Dendritic cell treated with granulocyte-macrophage colony-stimulating factor and Interleukin-4, amounts not matched to agents 40 ng/mL and 50 ng/mL, for 4 days (primary cell): ENCODE data around the gene VIPR2.

ENCODE experiments used
- H3K27ac Mint-ChIP-seq: one replicate; pipeline ENCODE4 v1.8.0; 2022; ENCODE audit warnings: mild to moderate bottlenecking, mixed read lengths
- H3K27me3 Mint-ChIP-seq: one replicate; pipeline ENCODE4 v1.8.0; 2022; ENCODE audit warnings: mild to moderate bottlenecking, mixed read lengths
- H3K36me3 Mint-ChIP-seq: one replicate; pipeline ENCODE4 v1.8.0; 2022; ENCODE audit warnings: low read depth, mixed read lengths
- H3K4me1 Mint-ChIP-seq: one replicate; pipeline ENCODE4 v1.8.0; 2022; ENCODE audit warnings: low read depth, mixed read lengths
- H3K4me3 Mint-ChIP-seq: one replicate; pipeline ENCODE4 v1.8.0; 2022; ENCODE audit warnings: mild to moderate bottlenecking, moderate library complexity, mixed read lengths
- H3K9me3 Mint-ChIP-seq: one replicate; pipeline ENCODE4 v1.8.0; 2022; ENCODE audit warnings: mixed read lengths
- intact Hi-C: fragments of 100-400 bp; cut with micrococcal nuclease; formaldehyde crosslinking; loops from one replicate; pipeline ENCODE4 v1.15.0; 2022

VIPR2 gene

DNA sequence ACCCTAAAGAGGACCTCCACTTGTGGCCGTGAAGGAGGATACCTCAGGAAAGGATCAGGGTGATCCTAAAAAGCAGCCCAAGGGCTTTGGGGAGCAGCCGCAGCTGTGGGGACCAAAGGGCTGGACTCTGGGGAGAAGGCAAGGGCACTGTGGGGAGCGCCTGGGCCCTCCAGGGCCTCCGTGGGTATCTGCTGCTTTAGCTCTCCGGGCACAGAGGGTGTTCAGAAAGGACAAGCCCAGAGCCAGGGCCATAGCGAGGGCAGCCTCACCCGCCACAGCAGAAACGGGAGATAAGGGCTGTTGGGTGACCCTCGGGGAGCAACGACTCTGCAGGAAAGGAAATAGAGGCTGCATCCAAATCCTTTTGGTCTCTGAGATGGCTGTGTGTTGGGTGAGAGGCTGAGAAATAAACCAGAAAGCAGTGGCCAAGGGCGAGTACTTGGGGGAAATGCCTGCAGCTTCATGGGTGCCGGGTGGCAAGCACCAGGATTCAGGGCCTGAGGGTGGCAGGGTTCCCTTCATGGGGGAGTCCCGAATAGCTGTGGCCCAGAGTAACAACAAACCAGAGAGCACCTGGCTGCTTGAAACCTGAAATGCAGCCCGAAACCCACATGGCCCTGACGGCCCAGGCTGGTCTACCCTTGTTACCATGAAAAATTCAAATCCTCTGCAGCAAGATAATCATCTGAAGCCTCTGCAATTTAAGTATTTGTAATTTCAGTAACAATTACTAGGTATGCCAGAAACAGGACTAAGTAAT, 95.2 kb downstream of the VIPR2 start:
- no peaks in the 10 kb centered on the region for H3K4me1 Mint-ChIP-seq
- H3K27me3 Mint-ChIP-seq, result peaks cover 10% of the 10 kb centered on the region
- intact Hi-C loops, result no loop called here
- no peak overlapping the region for H3K4me3 Mint-ChIP-seq
- H3K27ac Mint-ChIP-seq, result no peak overlapping the region
- no peaks in the 10 kb centered on the region for H3K9me3 Mint-ChIP-seq
- no peaks in the 10 kb centered on the region for H3K36me3 Mint-ChIP-seq

DNA sequence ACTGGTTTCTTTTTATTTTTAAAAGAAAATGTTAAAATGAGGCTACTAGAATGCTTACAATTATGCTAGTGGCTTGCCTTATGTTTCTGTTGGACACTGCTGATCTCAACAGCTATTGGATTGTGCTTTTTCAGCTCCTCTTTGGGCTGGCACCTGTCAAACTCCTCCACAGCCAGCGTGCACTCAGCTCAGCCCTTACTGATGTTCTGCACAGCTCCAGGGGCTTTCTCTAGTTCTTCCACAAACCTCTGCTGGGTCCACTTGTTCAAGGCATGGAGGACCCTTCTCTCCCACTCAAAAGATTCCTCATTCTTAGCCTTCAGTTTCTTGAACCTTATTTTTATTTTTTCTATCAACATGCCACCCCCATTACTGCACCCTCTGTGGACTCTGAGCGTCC, 96.0 kb downstream of the VIPR2 start:
- Mint-ChIP-seq H3K27me3 (peaks cover 12% of the 10 kb centered on the region), H3K36me3 (no peaks in the 10 kb centered on the region), H3K9me3 (no peaks in the 10 kb centered on the region), H3K4me3 (no peak overlapping the region), H3K27ac (no peak overlapping the region), H3K4me1 (no peaks in the 10 kb centered on the region)
- intact Hi-C loops, result no loop called here

DNA sequence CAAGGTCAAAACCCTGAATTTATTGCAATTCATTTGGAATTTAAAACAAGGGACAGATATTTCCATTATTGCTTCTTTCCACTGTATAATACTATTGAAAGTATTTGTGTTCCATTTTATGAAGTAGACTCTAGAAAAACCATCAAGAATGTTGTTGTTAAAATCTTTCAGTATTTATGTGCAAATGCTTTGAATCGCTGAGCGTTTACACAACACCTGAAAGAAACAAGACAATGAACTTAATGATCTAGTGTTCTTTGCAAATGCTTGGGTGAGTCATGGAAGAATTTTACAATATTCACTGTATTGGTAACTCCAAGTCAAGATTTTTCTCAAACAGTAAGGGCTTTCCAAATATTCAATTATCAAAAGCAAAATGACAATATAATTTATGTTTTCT, 97.1 kb downstream of the VIPR2 start:
- no peaks in the 10 kb centered on the region for H3K4me1 Mint-ChIP-seq
- H3K4me3 Mint-ChIP-seq, result no peak overlapping the region
- intact Hi-C loops, result no loop called here
- peaks cover 12% of the 10 kb centered on the region for H3K27me3 Mint-ChIP-seq
- H3K9me3 Mint-ChIP-seq, result no peaks in the 10 kb centered on the region
- H3K36me3 Mint-ChIP-seq, result no peaks in the 10 kb centered on the region
- no peak overlapping the region for H3K27ac Mint-ChIP-seq

DNA sequence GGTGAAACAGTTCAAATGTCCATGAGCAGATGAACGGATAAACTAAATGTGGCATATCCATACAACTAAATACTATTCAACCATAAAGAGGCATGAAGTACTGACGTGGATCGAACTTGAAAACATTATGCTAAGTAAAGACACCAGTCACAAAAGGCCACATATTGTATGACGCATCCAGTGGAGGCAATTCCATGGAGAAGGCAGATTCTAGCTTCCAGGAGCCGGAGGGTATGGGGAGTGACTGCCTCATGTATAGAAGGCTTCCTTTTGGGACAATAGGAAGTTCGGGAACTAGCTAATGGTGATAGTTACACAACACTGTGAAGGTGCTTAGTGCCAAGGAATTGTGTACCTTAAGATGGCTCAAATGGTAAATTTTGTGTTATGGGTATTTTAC, 98.4 kb downstream of the VIPR2 start:
- Mint-ChIP-seq H3K4me3 (no peak overlapping the region), H3K27ac (no peak overlapping the region), H3K9me3 (no peaks in the 10 kb centered on the region), H3K4me1 (no peaks in the 10 kb centered on the region), H3K27me3 (peaks cover 12% of the 10 kb centered on the region), H3K36me3 (no peaks in the 10 kb centered on the region)
- intact Hi-C loops, result no loop called here

DNA sequence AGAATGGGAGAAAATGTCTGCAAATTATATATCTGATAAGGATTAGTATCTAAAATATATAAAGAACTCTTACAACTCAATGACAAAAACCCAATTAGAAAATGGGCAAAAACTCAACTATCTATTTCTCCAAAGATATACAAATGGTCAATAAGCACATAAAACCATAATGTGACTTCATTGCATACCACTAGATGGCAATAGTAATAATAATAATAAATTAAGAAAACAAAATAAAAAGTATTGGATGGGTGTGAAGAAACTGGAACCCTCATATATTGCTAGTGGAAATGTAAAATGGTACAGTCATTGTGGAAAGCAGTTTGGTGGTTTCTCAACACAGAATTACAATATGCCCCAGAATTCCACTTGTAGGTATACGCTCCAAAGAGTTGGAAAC, 98.8 kb downstream of the VIPR2 start:
- Mint-ChIP-seq H3K27ac (no peak overlapping the region), H3K36me3 (no peaks in the 10 kb centered on the region), H3K9me3 (no peaks in the 10 kb centered on the region), H3K27me3 (peaks cover 8% of the 10 kb centered on the region), H3K4me3 (no peak overlapping the region), H3K4me1 (no peaks in the 10 kb centered on the region)
- intact Hi-C loops, result no loop called here

DNA sequence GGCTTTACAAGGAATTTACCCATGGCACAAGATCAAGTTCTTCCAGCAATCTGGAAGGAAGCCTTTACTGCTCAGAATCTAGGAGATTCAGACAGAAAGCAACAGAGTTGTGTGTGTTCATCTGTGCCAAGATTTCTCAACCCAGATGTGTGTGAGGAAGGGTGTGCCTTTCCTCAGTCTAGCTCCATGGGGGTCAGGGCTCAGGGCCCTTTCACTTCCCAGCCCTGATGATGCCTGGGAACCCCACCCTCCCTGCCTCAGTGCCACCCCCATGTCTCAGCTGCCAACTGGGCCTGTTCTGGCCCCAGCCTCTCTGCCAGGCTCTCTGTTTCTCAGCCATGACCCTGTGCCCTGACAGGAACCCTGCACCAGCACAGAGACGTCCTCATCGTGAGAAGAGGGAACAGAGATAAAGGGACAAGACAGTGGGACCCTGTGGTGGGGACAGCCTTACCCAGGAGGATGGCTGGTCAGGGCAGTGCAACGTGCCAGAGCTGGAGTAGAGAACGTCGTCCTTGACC, 102.0 kb downstream of the VIPR2 start:
- Mint-ChIP-seq H3K9me3 (no peaks in the 10 kb centered on the region), H3K27ac (no peak overlapping the region), H3K36me3 (no peaks in the 10 kb centered on the region), H3K27me3 (peaks cover 2% of the 10 kb centered on the region), H3K4me1 (no peaks in the 10 kb centered on the region), H3K4me3 (no peak overlapping the region)
- intact Hi-C loops, result no loop called here

DNA sequence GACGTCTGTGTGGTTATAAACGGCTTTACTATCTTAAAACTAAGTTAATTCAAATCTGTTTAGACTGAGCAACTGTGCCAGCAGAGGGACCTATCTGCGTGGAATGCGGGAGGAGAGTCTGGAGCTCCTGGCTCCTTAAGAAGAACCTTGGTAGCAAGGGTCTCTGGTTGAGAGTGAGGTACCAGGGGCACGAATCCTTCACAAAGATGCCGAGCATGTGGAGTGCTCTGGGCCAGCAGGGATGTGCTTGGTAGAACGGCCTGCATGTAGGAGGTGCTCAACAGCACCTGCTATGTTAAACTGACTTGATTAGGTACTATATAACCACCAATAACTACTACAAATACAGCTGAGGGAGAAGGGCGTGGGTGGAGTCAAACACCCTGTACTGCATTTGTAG, 102.6 kb downstream of the VIPR2 start:
- no peaks in the 10 kb centered on the region for H3K9me3 Mint-ChIP-seq
- H3K4me3 Mint-ChIP-seq, result no peak overlapping the region
- no peak overlapping the region for H3K27ac Mint-ChIP-seq
- peaks cover 5% of the 10 kb centered on the region for H3K27me3 Mint-ChIP-seq
- no peaks in the 10 kb centered on the region for H3K36me3 Mint-ChIP-seq
- intact Hi-C loops, result no loop called here
- no peaks in the 10 kb centered on the region for H3K4me1 Mint-ChIP-seq

DNA sequence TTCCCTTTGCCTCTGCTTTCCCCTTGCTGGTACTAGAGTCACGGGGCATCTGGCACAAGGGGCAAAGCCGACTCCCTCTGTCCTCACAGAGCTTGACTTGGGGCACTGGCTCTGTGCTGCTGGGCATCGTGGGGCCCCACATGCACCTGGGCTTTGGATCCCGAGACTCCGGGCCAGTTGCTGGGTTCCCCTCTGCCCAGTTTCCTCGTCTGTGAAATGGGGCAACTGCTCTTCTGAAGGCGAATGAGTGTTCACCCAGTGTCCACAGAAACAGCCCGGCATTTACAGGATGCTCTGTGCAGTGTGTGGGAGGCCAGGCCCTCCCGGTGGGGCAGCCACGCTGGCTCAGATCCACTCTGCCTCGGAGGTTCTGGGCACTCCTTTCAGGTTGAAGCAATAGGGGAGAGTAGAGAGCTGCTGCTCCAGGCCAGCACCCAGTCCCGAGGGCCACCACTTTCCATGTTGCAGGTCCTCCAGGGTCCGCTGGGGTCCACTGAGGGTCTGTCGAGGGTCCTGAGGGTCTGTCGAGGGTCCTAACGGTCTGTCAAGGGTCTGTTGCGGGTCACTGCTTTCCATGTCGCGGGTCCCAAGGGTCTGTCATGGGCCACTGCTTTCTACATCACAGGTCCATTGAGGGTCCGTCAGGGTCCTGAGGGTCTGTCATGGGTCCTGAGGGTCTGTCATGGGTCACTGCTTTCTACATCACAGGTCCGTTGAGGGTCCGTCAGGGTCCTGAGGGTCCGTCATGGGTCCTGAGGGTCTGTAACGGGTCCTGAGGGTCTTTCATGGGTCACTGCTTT, 103.6 kb downstream of the VIPR2 start:
- intact Hi-C loops, result no loop called here
- Mint-ChIP-seq H3K4me3 (no peak overlapping the region), H3K4me1 (no peaks in the 10 kb centered on the region), H3K27ac (no peak overlapping the region), H3K9me3 (no peaks in the 10 kb centered on the region), H3K27me3 (peaks cover 7% of the 10 kb centered on the region), H3K36me3 (no peaks in the 10 kb centered on the region)

DNA sequence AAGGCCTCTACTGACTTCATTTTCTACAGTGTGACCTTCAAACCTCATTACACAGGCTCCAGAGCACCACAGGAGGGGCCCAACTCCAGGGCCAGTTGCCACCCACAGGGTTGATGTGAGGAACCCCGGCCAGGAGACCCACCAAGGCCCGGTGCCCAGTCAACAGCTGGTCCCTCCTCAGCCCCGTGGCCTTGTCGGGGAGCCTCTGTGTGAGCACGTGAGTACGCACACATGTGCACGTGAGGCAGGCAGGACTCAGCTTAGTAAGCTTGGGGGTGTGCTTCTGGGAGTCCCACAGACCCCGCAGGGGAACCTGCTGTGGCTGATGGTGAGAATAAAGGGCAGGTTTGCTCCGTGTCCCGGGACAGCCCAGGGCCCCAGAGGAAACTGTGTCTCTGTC, 104.5 kb downstream of the VIPR2 start:
- no peaks in the 10 kb centered on the region for H3K36me3 Mint-ChIP-seq
- no peak overlapping the region for H3K27ac Mint-ChIP-seq
- H3K27me3 Mint-ChIP-seq, result peaks cover 7% of the 10 kb centered on the region
- no peak overlapping the region for H3K4me3 Mint-ChIP-seq
- intact Hi-C loops, result no loop called here
- no peaks in the 10 kb centered on the region for H3K4me1 Mint-ChIP-seq
- no peaks in the 10 kb centered on the region for H3K9me3 Mint-ChIP-seq

DNA sequence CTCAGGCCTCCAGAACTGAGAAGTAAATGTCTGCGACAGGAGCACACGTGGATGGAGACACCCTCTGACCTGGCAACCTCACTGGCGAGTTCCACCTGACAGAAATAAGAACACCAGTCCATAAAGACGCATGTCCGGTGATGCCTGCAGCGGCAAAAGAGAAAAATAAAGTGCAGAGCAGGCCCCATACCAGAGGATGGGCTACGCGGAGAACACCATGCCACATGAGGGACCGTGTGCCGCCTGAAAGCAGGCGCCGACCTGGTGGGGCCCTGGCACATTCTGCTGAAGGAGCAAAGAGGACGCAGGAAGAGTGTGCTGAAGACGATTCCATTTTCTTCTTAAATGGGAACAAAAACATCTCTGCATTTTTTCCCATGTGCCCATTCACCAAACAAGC, 105.0 kb downstream of the VIPR2 start:
- intact Hi-C loops, result no loop called here
- Mint-ChIP-seq H3K27ac (no peak overlapping the region), H3K4me3 (no peak overlapping the region), H3K4me1 (no peaks in the 10 kb centered on the region), H3K9me3 (no peaks in the 10 kb centered on the region), H3K27me3 (peaks cover 7% of the 10 kb centered on the region), H3K36me3 (no peaks in the 10 kb centered on the region)

DNA sequence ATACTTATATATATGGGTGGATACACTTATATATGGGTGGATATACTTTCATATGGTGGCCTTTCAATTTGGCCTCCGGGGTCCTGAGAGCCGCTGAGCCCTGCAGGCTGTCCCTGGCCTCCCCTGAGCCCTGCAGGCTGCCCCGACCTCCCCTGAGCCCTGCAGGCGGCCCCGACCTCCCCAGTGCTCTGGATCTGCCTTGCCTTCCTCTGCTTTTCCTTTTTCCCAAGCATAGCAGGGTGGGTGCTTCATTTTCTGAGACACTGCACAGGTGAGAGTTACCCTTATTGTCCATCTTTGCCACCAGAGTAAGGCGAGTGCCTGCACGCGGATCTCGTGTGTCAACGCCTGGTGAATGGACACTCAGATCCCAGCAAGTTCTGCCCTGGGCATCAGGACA, 106.6 kb downstream of the VIPR2 start:
- Mint-ChIP-seq H3K4me1 (no peaks in the 10 kb centered on the region), H3K27me3 (peaks cover 5% of the 10 kb centered on the region), H3K9me3 (no peaks in the 10 kb centered on the region), H3K4me3 (no peak overlapping the region), H3K27ac (no peak overlapping the region), H3K36me3 (no peaks in the 10 kb centered on the region)
- intact Hi-C loops, result no loop called here

DNA sequence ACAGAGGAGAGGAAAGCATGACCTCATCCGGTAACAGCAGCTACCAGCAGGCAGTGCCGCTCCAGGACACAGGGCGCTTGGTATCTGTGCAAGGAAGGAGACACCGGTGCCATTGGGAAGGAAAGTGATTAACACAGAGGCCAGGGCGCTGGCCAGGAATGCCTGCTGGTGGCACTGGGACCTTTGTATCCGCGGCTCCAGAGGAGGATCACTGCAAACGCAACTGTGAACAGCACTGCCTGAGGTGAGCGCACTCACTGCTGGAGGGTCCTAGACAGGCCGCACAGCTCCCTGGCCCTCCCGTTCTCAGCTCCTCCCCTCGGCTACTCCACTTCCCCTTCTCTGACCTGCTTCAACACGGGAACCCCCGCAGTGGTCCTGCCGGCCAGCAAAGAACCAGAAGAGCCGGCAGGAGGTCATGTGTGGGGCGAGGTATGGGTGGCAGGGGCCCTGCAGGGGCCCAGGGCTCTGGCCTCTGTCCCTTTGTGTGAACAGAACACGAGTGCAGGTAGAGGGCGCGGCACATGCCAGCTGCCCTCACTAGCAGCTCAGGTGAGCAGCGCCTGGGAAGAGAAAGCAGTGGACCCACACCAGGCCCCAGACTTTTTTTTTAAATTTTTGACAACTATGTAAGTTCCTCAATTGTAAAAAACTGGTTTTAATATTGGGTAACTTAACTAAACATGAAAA, 107.6 kb downstream of the VIPR2 start:
- intact Hi-C loops, result no loop called here
- H3K27me3 Mint-ChIP-seq, result peaks cover 10% of the 10 kb centered on the region
- no peaks in the 10 kb centered on the region for H3K36me3 Mint-ChIP-seq
- H3K9me3 Mint-ChIP-seq, result no peaks in the 10 kb centered on the region
- no peak overlapping the region for H3K27ac Mint-ChIP-seq
- H3K4me3 Mint-ChIP-seq, result no peak overlapping the region
- no peaks in the 10 kb centered on the region for H3K4me1 Mint-ChIP-seq

DNA sequence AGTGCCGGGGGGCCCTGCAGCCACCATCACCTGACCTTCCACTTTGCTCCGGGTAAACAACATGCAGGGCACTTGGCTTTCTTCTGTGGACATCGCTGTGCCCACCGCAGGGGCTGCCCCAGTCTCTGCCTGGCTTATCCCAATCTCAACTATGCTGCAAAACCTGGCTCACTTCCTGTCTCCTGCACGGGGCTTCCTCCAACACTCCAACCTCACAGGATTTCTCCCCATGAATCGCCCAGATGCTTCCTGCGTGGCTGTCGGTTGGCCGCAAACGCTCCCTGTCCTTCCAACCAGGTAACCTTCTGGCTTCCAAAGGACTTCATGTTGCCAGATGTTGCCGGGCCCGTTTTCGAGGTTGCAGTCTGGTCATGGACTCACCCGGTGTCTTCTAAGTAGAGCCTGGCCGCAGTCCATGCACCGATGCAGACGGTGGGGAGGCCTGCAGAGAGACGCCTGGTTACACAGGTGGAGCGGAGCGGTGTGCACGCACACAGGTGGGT, 109.0 kb downstream of the VIPR2 start:
- no peak overlapping the region for H3K27ac Mint-ChIP-seq
- H3K4me1 Mint-ChIP-seq, result peaks cover 5% of the 10 kb centered on the region
- no peaks in the 10 kb centered on the region for H3K9me3 Mint-ChIP-seq
- H3K27me3 Mint-ChIP-seq, result peaks cover 23% of the 10 kb centered on the region
- intact Hi-C loops, result no loop called here
- no peak overlapping the region for H3K4me3 Mint-ChIP-seq
- H3K36me3 Mint-ChIP-seq, result no peaks in the 10 kb centered on the region

DNA sequence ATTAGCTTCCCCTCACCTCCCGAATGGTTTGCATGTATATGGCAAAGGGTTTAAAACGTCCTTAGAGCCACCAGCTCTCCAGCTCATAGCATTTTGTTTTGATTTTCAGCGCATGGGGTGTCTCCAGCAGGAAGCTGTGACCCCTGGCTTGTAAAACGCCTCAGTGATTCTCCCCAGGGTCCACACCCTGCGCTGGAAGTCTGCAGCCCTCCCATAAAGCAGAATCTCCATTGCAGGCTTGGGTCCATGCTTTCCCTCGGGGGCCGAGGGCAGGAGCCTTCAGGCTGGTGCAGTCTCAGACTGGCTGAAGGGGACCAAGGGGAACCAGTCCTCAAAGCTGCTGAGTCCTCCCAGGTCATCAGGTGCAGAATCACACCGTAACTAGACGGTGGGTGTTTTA, 109.7 kb downstream of the VIPR2 start:
- Mint-ChIP-seq H3K27ac (no peak overlapping the region), H3K9me3 (no peaks in the 10 kb centered on the region), H3K27me3 (peaks cover 29% of the 10 kb centered on the region), H3K4me3 (no peak overlapping the region), H3K4me1 (peaks cover 10% of the 10 kb centered on the region), H3K36me3 (no peaks in the 10 kb centered on the region)
- intact Hi-C loops, result no loop called here
